Cerebellar cortex (tissue), 1 donor: ENCODE measurements around the gene CCDC71.

Source experiments
- DNase-seq: peaks from one replicate; pipeline ENCODE4 v3.0.0-alpha.2; 2015; ENCODE audit warnings: low spot score

The CCDC71 gene

GRCh38 chr3:49165771-49166751, at the start of gene CCDC71:
Gene CCDC71, minus strand, starts transcription at chr3:49166331. Its CDS starts 2,123 bp downstream, at chr3:49164208.
- peak; percentile 57 for DNase-seq

GRCh38 chr3:49213998-49214397, 47.9 kb upstream of the CCDC71 start:
- no peak for DNase-seq

GRCh38 chr3:49213541-49213943, 47.4 kb upstream of the CCDC71 start:
- DNase-seq: no peak

DNA sequence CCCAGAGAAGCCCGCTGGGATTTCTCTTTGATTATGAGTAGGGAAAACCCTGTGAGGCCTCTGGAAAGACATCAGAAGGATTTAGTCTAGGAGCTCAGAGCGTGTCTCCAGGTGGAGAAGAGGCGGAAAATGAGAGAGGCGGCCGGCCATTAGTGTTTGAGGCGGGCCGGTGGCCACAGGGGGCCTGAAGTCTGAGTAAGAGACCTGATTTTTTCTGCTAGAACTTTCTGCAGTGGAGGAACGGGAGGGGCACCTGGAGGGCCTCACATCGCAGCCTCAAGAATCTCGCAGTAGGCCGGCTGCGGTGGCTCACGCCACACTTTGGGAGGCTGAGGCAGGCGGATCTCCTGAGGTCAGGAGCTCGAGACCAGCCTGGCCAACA, 33.8 kb upstream of the CCDC71 start:
- DNase-seq: no peak

DNA sequence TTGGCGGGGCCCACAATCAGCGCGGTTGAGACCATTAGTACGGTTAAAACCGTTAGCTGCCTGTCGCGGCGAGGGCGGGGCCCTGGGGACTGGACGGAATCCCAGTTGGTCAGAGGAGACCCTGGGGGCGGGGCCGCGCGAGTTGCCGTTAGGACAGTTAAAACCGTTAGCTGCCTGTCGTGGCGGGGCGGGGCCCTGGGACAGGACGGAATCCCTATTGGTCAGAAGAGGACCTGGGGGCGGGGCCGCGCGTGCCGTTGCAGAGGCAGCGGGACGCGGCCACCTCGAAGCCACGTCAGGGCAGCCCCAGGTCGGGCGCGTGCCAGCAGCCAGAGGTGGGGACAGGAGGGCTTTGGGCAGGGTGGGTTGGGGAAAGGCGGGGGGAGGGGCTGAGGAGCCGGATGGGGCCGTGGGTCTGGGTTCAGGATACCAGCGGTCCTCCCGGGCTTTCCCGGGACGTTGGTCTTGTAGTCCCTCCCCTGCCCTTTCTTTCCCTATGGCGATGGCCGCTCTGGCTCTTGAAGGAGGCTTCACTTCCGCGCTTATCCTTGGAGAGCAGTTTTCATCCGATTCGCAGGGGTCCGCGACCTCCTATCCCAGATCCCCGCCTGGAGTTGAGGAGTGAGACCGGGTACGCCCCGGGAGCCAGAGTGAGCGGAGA, 33.2 kb upstream of the CCDC71 start:
- peak; percentile 19 for DNase-seq

DNA sequence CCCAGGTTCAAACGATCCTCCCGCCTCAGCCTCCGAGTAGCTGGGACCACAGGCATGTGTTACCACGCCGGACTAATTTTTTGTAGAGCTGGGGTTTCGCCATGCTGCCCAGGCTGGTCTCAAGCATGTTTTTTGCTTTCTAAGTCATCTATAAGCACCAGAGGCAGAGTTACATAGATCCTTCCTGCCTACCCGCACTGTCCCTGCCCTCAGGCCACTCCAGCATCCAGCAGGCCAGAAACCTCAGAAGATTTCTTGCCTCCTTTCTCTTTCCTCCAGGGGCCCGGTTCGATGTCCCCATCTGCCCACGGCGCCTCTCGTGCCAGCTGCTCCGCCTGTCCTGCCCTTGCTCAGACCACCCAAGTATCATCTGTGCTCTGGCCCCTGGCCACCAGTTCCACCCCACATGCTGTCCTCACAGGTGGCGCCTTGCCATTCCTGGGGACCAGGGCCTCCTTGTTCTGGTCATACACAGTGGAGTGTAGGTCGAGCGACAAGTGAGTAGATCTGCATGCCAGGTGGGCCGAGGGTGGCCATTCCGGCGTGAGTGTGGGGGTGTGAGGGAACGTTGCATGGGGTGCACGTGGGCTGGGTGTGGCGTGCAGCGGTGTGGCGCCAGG, 32.6 kb upstream of the CCDC71 start:
- DNase-seq: no peak

GRCh38 chr3:49198161-49198560, 32.0 kb upstream of the CCDC71 start:
- DNase-seq: no peak

DNA sequence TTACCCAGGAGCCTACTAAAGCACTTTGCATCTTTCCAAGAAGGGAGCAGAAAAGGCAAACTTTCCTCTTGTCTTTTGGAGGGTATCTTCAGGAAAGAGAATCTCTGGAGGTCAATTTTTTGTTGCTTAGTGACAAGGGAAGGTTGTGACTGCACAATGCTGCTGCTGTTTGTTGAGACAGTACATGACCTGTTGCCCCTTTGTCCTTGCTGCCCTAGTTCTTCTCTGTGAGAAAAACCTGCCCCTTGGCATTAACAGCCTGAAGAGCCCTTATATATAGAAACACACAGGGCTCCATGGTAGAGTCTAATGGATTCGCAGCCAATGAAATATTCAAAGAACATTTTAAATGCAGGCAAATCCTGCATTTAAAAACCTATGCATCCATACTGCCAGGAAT, 25.6 kb upstream of the CCDC71 start:
- no peak for DNase-seq

DNA sequence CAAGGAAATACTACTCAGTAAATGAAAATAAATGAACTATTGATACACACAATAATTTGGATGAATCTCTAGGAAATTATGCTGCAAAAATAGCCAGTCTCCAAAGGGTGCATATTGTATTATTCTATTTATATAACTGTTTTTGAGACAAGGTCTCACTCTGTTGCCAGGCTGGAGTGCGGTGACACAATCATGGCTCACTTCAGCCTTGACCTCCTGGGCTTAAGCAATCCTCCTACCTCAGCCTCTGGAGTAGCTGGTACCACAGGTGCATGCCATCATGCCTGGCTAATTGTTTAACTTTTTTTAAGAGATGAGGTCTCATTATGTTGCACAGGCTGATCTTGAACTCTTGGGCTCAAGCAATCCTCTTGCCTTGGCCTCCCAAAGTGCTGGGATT, 17.7 kb upstream of the CCDC71 start:
- DNase-seq: no peak

GRCh38 chr3:49182682-49183081, 16.6 kb upstream of the CCDC71 start:
- DNase-seq: no peak

GRCh38 chr3:49181351-49181750, 15.2 kb upstream of the CCDC71 start:
- DNase-seq: no peak

- no peak for DNase-seq
These were observed 14.0 kb upstream of the CCDC71 start for GRCh38 chr3:49180116-49180515.

GRCh38 chr3:49177073-49177472, 10.9 kb upstream of the CCDC71 start:
- no peak for DNase-seq

DNA sequence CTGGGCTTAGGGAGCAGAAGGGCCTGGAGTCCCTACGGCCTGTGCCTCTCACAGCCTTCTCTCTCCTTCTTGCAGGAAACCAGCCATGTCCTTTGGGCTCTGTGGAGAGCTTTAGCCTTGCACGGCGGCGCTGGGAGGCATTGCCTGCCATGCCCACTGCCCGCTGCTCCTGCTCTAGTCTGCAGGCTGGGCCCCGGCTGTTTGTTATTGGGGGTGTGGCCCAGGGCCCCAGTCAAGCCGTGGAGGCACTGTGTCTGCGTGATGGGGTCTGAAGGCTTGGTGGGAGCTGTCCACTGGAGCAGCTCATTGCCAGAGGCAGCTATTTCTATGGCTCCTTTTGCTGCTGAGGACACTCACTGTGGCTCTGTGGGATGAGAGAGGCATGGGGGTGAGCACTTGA, 9.4 kb upstream of the CCDC71 start:
- DNase-seq: no peak

DNA sequence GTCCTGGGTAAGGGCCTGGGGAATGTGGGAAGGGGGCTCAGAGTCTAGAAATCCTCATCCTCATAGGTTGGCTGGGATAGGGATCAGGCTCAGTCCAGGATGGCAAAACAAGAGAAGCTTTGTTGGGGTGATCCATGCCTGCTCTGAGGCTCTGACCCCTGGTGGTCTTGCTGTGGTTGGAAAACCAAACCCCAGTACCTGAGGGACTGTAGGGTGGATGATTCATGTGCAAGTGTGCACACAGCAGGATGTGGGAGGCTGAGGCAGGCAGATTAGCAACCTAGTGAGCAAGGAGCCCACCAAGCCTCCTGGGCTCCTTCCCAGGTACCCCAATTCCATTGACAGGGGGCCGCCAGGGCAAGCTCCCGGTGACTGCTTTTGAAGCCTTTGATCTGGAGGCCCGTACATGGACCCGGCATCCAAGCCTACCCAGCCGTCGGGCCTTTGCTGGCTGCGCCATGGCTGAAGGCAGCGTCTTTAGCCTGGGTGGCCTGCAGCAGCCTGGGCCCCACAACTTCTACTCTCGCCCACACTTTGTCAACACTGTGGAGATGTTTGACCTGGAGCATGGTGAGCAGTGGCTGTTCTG, 8.4 kb upstream of the CCDC71 start:
- DNase-seq: no peak

DNA sequence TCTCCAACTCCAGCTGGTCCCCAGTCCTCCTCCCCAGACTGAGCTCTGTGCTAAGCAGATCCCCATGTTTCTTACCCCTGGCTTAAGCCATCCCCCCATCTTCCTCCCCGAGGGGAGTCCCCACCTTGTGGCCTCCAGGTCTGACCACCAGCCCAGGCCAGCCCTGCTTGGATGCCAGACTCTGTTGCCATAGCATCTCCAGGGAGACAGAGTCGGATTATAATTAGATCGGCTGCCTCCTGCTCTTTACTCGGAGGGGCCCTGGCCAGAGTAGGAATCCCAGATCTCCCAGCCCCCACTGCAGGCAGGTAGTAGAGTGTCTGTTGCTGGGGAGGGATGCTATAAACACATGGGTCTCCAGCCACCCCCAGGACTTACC, 7.7 kb upstream of the CCDC71 start:
- DNase-seq: no peak

DNA sequence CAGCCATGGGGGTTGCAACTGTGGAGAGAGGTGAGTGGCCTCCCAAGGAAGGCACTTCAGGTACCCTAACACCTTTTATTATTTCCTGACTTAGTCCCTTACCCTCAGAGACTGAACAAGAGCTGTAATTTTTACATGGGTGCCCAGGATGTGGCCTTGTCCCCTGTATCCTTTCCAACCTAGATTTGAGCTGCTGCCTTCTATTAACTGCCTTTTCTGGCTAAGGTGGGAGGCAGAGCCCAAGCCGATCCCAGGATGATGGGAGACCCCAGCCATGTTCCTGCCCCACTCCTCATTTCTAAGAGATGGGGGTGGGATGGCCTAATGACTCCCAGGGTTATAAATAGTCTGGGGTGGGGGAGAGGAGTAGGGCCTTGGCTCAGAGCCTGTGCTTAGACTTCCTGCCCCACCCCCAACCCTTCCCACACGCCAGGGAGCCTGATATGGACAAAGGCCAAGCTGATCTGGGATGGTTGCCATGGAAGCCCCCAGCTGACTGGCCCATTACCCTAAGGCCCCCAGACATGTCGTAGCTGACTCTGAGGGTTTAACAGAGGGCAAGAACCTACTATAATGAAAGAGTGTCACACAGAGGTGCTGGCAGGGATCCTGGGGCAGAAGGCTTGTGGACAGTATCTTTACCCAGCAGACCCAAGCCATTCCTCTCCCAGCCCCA, 7.1 kb upstream of the CCDC71 start:
- DNase-seq: no peak

GRCh38 chr3:49172551-49173041, 6.5 kb upstream of the CCDC71 start:
- no peak for DNase-seq

- no peak for DNase-seq
These were observed 5.8 kb upstream of the CCDC71 start for GRCh38 chr3:49171775-49172500.

DNA sequence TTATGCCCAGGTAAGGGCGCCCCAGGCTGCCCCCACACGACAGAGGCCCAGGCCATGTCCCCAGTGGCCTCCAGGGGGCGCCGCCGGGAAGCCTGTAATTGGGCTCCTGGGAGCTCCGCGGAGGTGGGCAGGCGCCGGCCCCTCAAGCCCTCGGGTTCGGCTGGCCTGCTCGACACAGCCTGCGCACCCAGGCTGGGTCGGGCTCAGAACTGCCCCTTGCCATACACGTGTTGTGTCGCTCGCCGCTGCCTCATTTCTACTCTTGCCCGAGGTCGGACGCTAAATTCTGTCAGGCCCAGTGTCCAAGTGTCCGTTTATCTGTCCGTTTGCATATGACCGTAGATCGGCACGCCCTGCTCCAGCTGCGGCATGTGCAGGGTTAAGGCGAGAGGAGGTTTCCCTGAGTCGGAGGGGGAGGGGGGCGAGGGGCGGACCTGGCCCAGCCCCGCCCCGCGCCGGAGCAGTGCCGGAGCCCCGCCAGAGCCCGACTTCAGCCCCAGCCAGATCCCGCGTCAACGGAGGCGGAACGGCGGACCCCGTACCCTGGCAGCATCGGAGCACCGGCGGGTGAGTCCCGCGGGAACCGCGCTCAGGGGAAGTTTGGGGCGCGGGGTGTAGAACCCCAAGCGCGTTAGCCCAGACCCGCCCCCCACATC, 5.1 kb upstream of the CCDC71 start, which contains the start of gene KLHDC8B:
TSS of gene KLHDC8B (plus strand) at position 480 of the 656 bp plus-strand sequence. CDS start 1,172 bp downstream, outside the sequence.
- DNase-seq: peak; percentile 80
